ENCODE data around the gene YPEL4.

YPEL4 gene

DNA sequence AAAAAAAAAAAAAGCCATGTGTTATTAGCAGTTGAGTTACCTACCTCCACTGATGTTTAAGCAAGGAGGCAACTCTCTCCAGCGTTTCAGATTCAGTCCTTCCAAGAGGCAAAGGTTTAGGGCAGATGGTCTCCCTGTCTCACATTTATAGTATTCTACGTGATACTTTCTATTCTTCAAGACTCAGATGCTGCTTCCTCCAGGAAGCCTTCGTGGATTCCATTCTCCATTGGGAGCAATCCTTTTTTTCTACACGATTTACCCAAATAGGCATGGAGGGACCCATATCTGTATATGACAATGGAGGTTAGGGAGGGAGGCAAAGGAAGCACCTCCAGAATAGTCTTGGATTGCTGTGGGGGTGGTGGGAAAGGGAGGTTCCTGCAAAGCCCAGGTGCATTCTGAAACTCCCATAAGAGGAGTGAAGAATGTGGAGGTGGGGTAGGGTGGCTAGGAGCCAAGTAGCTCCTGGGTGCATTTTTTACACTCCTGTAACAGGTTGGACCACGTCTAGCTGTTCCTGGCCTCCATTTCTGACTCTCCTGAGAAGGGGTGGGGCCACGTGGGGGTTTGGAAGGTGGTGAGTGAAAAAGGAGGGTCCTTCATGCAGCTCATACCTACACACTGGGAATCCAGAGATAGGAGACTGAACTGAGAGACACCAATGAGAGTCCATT is 16.2 kb downstream of the YPEL4 start:
- H3K79me2 ChIP-seq (ENCODE audit: insufficient read depth, low read depth) = no peaks in the 10 kb centered on the region
- no peak overlapping the region for H2AFZ ChIP-seq (ENCODE audit: low read depth)
- no peak overlapping the region for H3K4me3 ChIP-seq (IDR thresholded peaks at IDR 0.05; ENCODE audit: insufficient read depth, low read depth, low read length)
- H3K27me3 ChIP-seq (ENCODE audit: insufficient read depth, low read depth) = no peaks in the 10 kb centered on the region
- H3K4me2 ChIP-seq = no peak overlapping the region
- no peaks in the 10 kb centered on the region for H3K36me3 ChIP-seq (ENCODE audit: insufficient read depth)
- no peaks in the 10 kb centered on the region for H4K20me1 ChIP-seq (ENCODE audit: insufficient read depth)
- no peak overlapping the region for H3K9ac ChIP-seq
- H3K4me1 ChIP-seq (ENCODE audit: low read depth, poor library complexity, severe bottlenecking) = no peaks in the 10 kb centered on the region
- TF ChIP-seq CTCF (conservative IDR thresholded peaks at IDR 0.05; ENCODE audit: low read depth, low read length) = no peak
- no peak overlapping the region for H3K27ac ChIP-seq

DNA sequence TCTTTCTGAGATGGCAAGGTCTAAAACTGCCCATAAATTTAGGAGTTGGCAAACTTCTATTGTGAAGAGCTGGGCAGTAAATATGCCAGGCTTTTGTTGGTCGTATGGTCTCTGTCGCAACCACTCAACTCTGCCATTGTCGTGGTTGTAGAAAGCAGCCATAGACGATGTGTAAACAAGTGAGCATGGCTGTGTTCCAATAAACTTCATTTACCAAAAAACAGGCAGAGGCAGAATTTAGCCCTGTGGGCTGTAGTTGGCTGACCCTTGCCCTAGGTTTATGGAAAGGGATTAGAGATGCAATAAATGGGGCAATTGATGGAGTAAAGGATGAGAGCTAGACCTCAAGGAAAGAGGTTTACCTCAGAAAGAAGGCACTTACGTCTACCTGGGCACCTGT is 17.6 kb downstream of the YPEL4 start:
- H2AFZ ChIP-seq (ENCODE audit: low read depth) = no peak overlapping the region
- H3K36me3 ChIP-seq (ENCODE audit: insufficient read depth) = no peaks in the 10 kb centered on the region
- no peaks in the 10 kb centered on the region for H3K4me1 ChIP-seq (ENCODE audit: low read depth, poor library complexity, severe bottlenecking)
- TF ChIP-seq CTCF (conservative IDR thresholded peaks at IDR 0.05; ENCODE audit: low read depth, low read length) = no peak
- H4K20me1 ChIP-seq (ENCODE audit: insufficient read depth) = no peaks in the 10 kb centered on the region
- no peaks in the 10 kb centered on the region for H3K79me2 ChIP-seq (ENCODE audit: insufficient read depth, low read depth)
- no peaks in the 10 kb centered on the region for H3K27me3 ChIP-seq (ENCODE audit: insufficient read depth, low read depth)
- no peak overlapping the region for H3K27ac ChIP-seq
- H3K4me3 ChIP-seq (IDR thresholded peaks at IDR 0.05; ENCODE audit: insufficient read depth, low read depth, low read length) = no peak overlapping the region
- H3K9ac ChIP-seq = no peak overlapping the region
- H3K4me2 ChIP-seq = no peak overlapping the region

- no peaks in the 10 kb centered on the region for H3K79me2 ChIP-seq (ENCODE audit: insufficient read depth, low read depth)
- no peak overlapping the region for H3K9ac ChIP-seq
- H2AFZ ChIP-seq (ENCODE audit: low read depth) = no peak overlapping the region
- H3K4me3 ChIP-seq (IDR thresholded peaks at IDR 0.05; ENCODE audit: insufficient read depth, low read depth, low read length) = no peak overlapping the region
- H3K27me3 ChIP-seq (ENCODE audit: insufficient read depth, low read depth) = no peaks in the 10 kb centered on the region
- H4K20me1 ChIP-seq (ENCODE audit: insufficient read depth) = no peaks in the 10 kb centered on the region
- no peak for TF ChIP-seq CTCF (conservative IDR thresholded peaks at IDR 0.05; ENCODE audit: low read depth, low read length)
- H3K27ac ChIP-seq = no peak overlapping the region
- no peaks in the 10 kb centered on the region for H3K36me3 ChIP-seq (ENCODE audit: insufficient read depth)
- no peaks in the 10 kb centered on the region for H3K4me1 ChIP-seq (ENCODE audit: low read depth, poor library complexity, severe bottlenecking)
- no peak overlapping the region for H3K4me2 ChIP-seq
These were observed 19.5 kb downstream of the YPEL4 start for GRCh38 chr11:57630171-57630570.

DNA sequence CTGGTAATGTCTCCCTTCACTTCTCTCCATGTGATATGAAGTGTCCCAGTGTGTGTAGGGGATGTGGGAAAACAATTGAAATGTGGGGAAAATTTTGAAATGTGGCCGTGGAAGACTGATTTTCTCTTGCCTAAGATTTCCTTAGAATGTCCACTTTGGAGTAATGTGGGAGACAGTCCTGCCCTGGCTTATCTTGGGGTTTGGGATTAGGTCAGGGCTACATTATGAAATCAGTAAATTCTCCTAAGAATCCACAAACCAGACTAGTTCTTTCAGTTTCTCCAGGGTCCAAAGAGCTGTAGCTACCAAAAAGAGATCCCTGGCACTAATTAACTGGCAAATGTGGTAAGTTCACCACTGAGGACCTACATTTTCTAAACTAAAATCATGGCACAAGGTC is 22.8 kb downstream of the YPEL4 start:
- TF ChIP-seq CTCF (conservative IDR thresholded peaks at IDR 0.05; ENCODE audit: low read depth, low read length) = no peak
- Histone ChIP-seq H3K4me3 (IDR thresholded peaks at IDR 0.05; ENCODE audit: insufficient read depth, low read depth, low read length) (no peak overlapping the region), H3K27ac (no peak overlapping the region), H4K20me1 (ENCODE audit: insufficient read depth) (no peaks in the 10 kb centered on the region), H2AFZ (ENCODE audit: low read depth) (no peak overlapping the region), H3K79me2 (ENCODE audit: insufficient read depth, low read depth) (no peaks in the 10 kb centered on the region), H3K4me2 (no peak overlapping the region), H3K27me3 (ENCODE audit: insufficient read depth, low read depth) (no peaks in the 10 kb centered on the region), H3K9ac (no peak overlapping the region), H3K4me1 (ENCODE audit: low read depth, poor library complexity, severe bottlenecking) (no peaks in the 10 kb centered on the region), H3K36me3 (ENCODE audit: insufficient read depth) (no peaks in the 10 kb centered on the region)
